Measurements from ENCODE around the gene NPDC1.
A peak's percentile ranks its signal among the peaks of the same experiment; 100 is the strongest.

Gene NPDC1

GRCh38 chr9:136995772-136996311, 50.1 kb downstream of the NPDC1 start:
- Histone ChIP-seq H3K4me1 (peaks cover 19% of the 10 kb centered on the region), H3K9me3 (no peaks in the 10 kb centered on the region), H3K4me3 (ENCODE audit: low read depth, low read length) (no peak overlapping the region), H3K27me3 (no peaks in the 10 kb centered on the region), H3K36me3 (peaks cover 12% of the 10 kb centered on the region)
- no peak for TF ChIP-seq CTCF (IDR thresholded peaks at IDR 0.05; ENCODE audit: low read depth, low read length)
- peak; percentile 53 for DNase-seq

DNA sequence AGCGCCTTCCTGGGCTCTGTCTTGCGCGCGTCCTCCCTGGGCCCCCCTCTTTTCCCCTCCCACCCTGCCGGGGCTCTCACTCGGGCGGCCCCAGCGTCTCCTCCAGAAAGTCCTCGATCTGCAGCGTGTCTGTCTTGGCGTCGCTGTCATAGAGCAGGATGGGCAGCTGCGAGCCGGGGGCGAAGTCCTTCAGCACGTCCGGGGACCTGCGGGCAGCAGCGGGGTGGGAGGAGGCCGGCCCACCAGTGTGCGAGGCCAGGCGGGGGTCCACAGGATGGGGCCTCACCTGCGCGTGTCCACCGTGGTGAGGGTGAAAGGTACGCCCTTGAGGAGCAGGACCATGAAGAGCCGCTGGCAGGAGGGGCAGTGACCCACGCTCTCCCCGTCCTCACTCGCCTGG, 50.6 kb downstream of the NPDC1 start:
- TF ChIP-seq CTCF (IDR thresholded peaks at IDR 0.05; ENCODE audit: low read depth, low read length) = no peak
- Histone ChIP-seq H3K4me3 (ENCODE audit: low read depth, low read length) (no peak overlapping the region), H3K36me3 (peaks cover 12% of the 10 kb centered on the region), H3K9me3 (no peaks in the 10 kb centered on the region), H3K4me1 (peaks cover 19% of the 10 kb centered on the region), H3K27me3 (no peaks in the 10 kb centered on the region)
- DNase-seq = no peak

GRCh38 chr9:136994888-136995230, 51.1 kb downstream of the NPDC1 start:
- Histone ChIP-seq H3K4me3 (ENCODE audit: low read depth, low read length) (no peak overlapping the region), H3K4me1 (peaks cover 19% of the 10 kb centered on the region), H3K9me3 (no peaks in the 10 kb centered on the region), H3K36me3 (peaks cover 12% of the 10 kb centered on the region), H3K27me3 (no peaks in the 10 kb centered on the region)
- DNase-seq = no peak
- TF ChIP-seq CTCF (IDR thresholded peaks at IDR 0.05; ENCODE audit: low read depth, low read length) = no peak

GRCh38 chr9:136994180-136994887, 51.6 kb downstream of the NPDC1 start:
- H3K27me3 ChIP-seq = no peaks in the 10 kb centered on the region
- H3K9me3 ChIP-seq = no peaks in the 10 kb centered on the region
- no peak for TF ChIP-seq CTCF (IDR thresholded peaks at IDR 0.05; ENCODE audit: low read depth, low read length)
- H3K36me3 ChIP-seq = peaks cover 12% of the 10 kb centered on the region
- H3K4me3 ChIP-seq (ENCODE audit: low read depth, low read length) = no peak overlapping the region
- H3K4me1 ChIP-seq = peaks cover 19% of the 10 kb centered on the region
- DNase-seq = no peak

GRCh38 chr9:136992819-136993369, 53.1 kb downstream of the NPDC1 start:
- peaks cover 12% of the 10 kb centered on the region for H3K36me3 ChIP-seq
- H3K27me3 ChIP-seq = no peaks in the 10 kb centered on the region
- no peak for DNase-seq
- peaks cover 19% of the 10 kb centered on the region for H3K4me1 ChIP-seq
- H3K4me3 ChIP-seq (ENCODE audit: low read depth, low read length) = peak overlapping the region; percentile 84
- H3K9me3 ChIP-seq = no peaks in the 10 kb centered on the region
- no peak for TF ChIP-seq CTCF (IDR thresholded peaks at IDR 0.05; ENCODE audit: low read depth, low read length)
